C4-2B (cell line): ENCODE data around the gene PDXK.

Experiments used
- CTCF ChIP-seq: fragments of 450-650 bp; conservative IDR thresholded peaks from 2 replicates; pipeline ENCODE4 v1.5.1; 2017; ENCODE audit warnings: mild to moderate bottlenecking
- ZFX ChIP-seq: fragments of 450-650 bp; IDR thresholded peaks from 2 replicates; pipeline ENCODE4 v1.6.1; 2017

- no peak for TF ChIP-seq CTCF
- no peak for TF ChIP-seq ZFX
Measured at GRCh38 chr21:43744725-43745124, 25.8 kb downstream of the PDXK start.
